Embryonic facial prominence (tissue), 1 donor: Measurements from ENCODE around the gene MATCAP1.

Source experiments
- DNase-seq: peaks from one replicate; pipeline ENCODE4 v3.0.0-alpha.2; 2016; ENCODE audit errors: extremely low spot score

MATCAP1 gene

GRCh38 chr16:67173323-67173722, 10.4 kb downstream of the MATCAP1 start:
- DNase-seq: no peak

GRCh38 chr16:67170949-67171649, 12.7 kb downstream of the MATCAP1 start:
- DNase-seq: no peak

DNA sequence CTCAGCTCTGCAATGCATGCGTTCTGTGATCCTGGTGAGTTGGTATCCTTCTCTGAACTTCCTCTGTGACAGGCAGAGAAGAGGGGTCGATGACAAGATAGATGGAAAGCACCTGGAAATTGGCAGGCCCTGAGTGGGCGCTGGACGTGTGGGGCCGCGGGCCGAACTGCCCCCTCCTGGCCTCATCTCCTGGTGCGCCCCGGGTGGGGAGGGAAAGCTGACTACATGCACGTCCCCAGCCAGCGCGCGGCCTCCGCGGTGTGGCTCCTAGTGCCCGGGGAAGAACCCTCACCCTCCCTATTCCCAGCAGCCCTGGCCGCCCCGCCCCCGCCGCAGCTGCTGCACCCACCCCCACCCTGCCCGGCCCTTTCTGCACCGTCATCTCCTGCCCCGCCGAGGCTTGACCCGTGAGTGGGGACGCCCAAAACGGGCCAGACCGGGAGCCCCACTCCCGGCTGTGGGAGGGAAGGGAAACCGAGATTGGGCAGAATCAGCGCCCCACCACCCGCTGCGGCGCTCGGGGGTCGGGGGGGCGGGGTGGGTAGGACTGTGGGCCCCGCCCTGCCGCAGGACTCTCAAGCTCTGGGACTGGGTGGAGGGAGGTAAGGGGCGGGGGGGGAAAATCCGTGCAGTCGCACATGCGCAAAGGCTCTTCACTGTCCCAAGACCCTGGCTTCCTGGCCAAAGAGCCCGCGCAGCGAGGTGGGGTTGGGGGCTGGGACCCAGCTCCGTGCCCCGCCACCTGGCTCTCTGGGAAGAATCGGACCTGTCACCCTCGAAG, 13.4 kb downstream of the MATCAP1 start, which contains the start of gene NOL3:
NOL3 (plus strand) TSS at position 371 of the 781 bp plus-strand sequence.
- no peak for DNase-seq

- DNase-seq: no peak
Observed at GRCh38 chr16:67169642-67170167, 14.1 kb downstream of the MATCAP1 start.

GRCh38 chr16:67169011-67169451, 14.7 kb downstream of the MATCAP1 start:
- DNase-seq: no peak

DNA sequence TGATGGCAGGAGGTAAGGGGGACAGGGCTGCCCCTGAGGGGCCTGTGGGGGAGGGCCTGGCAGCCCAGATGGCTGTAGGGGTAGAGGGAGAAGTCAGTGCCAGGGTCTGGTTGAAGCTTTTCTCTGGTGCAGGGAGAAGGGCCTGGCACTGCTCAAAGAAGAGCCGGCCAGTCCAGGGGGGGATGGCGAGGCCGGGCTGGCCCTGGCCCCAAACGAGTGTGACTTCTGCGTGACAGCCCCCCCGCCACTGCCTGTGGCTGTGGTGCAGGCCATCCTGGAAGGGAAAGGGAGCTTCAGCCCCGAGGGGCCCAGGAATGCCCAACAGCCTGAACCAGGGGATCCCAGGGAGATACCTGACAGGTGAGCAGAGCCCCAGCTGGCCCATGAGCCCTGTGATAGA, 16.2 kb downstream of the MATCAP1 start:
- no peak for DNase-seq

- DNase-seq: no peak
Observed at GRCh38 chr16:67166598-67167168, 17.1 kb downstream of the MATCAP1 start.

DNA sequence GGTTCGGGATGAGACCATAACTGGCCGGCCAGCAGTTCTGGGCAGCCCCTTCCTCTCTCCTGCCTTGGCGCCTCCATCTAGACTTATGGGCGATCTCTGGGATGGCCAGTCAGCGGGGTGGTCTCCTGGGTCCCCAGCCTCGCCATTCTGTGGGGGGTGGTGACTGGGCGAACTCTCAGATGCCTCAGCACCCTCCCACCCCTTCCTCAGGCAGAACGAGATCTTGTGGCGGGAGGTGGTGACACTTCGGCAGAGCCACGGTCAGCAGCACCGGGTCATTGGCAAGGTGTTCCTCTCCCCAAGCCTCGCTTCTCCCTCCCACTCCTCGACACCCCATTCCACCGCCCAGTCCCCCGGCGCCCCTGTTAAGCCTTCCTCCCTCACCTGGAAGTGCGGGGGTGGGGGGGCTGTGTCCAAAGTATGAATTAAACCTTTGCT, 17.6 kb downstream of the MATCAP1 start:
- DNase-seq: no peak

GRCh38 chr16:67165121-67166078, 18.4 kb downstream of the MATCAP1 start:
- no peak for DNase-seq

GRCh38 chr16:67164599-67165061, 19.1 kb downstream of the MATCAP1 start, which contains the start of gene HSF4:
Gene HSF4, plus strand, starts transcription at chr16:67164745. Its CDS starts 67 bp downstream, at chr16:67164812.
- DNase-seq: no peak

GRCh38 chr16:67163999-67164558, 19.7 kb downstream of the MATCAP1 start:
- no peak for DNase-seq

- DNase-seq: no peak
Observed at GRCh38 chr16:67163164-67163998, 20.4 kb downstream of the MATCAP1 start.

GRCh38 chr16:67162506-67163163, 21.1 kb downstream of the MATCAP1 start:
- no peak for DNase-seq

- no peak for DNase-seq
Observed at GRCh38 chr16:67161595-67162058, 22.1 kb downstream of the MATCAP1 start.

DNA sequence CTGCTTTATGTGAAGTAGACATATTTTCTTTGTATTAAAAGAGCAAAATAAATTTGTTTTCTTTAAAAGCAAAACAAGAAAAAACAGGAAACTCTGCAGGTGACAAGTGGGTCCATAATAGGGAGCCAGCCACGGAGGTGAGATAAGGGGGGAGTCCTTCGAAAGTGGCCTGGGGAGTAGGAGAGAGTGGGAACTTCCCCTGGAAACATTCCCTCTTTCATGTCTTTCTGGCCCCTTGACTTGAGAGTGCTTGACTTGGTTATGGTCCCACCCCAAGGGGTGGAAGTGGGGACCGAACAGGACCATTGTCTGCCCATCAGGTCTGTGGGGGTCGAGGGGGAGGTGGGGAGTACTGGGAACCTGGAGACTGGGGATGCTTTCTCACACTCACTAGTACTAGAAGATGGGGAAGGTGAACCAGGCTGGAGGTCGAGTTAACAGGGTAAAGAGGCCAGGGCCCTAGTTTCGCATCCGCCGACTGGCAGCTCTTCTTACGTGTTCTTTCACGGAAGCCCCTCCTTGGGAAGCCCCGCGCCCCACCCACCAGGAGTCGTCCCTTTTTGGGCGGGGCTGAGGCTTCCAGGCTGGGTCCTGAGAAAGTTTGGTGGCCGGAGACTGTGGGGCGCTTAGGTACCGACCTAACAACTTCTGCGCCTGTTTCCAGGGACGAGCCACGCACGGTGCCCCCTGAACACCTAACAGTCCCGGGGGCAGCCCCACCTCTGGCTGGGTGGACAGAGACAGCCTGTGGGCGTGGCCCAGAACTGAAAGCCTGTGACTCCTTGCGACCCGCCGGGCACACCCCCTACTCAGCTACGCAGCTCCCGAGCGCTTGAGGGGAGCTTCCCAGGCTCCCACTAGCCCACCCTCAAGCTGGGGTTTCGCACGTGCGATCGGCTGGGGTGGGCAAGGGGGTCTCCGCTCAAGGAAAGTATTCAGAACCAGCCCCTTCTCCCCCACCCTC, 24.8 kb downstream of the MATCAP1 start:
- DNase-seq: no peak

DNA sequence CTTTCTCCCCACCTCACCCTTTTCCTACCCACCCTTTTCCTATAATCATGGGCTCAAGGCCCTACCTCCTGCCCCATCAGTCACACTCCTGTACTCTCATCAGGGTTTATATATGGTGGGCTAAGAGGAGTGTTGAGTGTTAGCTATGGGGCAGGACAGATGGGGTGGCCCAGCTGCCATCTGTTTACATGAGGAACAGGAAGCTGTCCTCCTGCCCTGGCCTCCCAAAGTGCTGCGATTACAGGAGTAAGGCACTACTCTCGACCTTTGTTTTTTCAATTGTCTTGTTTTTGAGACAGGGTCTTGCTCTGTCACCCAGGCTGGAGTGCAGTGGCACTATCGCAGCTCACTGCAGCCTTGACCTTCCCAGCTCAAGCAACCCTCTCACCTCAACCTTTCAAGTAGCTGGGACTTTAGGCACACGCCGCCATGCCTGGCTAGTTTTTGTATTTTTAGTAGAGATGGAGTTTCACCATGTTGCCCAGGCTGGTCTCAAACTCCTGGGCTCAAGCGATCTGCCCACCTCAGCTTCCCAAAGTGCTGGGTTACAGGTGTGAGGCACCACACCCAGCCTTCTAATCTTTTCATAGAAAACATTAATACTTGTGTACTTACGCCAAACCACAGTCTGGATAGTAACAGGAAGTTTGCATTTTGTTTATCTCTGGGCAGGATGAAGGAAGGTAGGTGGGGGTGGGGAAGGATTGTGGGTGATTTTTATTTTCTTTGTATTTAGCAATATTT, 25.7 kb downstream of the MATCAP1 start:
- no peak for DNase-seq

DNA sequence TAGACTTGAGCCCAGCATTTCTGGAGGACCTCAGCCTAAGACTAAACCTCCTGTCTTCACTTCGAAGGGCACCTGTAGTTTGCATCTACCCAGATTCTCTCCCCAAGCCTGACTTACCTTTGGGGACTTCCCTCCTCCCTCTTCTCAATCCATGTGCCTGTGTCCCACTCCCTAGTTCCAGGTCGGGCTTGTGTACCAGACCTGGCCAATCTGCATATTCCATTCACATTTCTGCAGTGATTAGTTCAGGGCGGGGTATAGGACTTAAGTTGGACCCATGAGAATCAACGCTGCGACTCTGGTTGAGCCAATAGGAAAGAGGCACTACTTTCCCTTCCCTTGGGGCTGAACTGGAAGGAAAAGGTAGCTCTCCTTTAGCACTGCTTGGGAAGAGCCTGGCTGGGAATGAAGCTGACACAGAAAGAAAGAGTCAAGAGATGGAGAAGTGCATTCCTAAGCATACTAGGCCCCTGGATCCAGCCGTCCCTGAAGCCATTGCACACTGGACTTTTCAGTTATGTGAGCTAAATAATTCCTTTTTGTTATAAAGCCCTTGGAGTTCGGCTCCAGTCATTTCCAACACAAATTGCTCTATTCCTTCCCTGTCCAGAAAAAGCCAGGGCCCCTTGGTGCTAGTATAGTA, 26.5 kb downstream of the MATCAP1 start:
- DNase-seq: no peak
